ENCODE data around the gene RGS10.

DNA sequence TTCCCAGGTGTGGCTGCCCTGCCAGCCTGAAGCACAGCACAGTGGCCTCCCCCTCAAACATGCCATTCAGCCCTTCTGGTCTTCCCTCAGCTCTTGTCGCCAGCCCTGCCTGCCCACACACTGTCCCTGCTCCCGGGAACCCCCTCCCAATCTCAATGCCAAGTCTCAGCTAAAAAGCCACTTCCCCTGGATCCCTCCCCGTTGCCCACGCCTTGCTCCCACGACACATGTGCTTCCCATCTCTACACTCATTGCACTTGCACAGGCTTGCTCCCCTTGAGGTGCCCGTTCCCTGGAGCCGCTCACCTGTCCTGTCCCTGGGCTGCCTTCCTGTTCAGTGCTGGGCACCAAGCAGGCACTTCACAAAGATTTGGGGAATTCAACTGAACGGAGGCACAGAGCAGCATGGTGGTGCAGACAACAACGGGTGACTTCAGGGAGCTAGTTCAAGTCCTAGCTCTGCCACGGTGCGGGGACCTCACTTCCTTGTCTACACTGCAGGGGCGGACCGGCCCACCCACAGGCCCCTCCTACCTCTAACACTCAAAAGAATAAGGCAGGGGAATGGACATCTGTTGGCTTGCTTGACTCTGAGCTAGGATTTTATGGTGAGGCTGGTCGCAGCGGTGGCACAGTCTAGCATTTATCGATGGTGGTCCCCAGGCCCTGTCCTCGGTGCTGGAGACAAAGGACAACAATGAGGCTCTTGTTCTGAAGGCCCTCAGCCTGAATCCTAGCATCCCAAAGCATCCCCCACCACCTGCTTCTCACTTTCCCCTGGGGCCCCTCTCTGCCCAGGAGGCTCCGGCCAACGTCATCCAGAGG is 18.4 kb downstream of the RGS10 start:
- TF ChIP-seq, protein P1, sequence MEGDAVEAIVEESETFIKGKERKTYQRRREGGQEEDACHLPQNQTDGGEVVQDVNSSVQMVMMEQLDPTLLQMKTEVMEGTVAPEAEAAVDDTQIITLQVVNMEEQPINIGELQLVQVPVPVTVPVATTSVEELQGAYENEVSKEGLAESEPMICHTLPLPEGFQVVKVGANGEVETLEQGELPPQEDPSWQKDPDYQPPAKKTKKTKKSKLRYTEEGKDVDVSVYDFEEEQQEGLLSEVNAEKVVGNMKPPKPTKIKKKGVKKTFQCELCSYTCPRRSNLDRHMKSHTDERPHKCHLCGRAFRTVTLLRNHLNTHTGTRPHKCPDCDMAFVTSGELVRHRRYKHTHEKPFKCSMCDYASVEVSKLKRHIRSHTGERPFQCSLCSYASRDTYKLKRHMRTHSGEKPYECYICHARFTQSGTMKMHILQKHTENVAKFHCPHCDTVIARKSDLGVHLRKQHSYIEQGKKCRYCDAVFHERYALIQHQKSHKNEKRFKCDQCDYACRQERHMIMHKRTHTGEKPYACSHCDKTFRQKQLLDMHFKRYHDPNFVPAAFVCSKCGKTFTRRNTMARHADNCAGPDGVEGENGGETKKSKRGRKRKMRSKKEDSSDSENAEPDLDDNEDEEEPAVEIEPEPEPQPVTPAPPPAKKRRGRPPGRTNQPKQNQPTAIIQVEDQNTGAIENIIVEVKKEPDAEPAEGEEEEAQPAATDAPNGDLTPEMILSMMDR (IDR thresholded peaks at IDR 0.05 in 4 of 5, conservative IDR thresholded peaks at IDR 0.05 in 1 of 5), result no peak
- no peak for TF ChIP-seq POLR2A (IDR thresholded peaks at IDR 0.05)
